Activated CD4-positive, CD25-positive, alpha-beta regulatory T cell treated with anti-CD3 and anti-CD28 coated beads, Interleukin-2, amount 50 U/mL, for 72 hours (primary cell): Measurements from ENCODE around the gene PLA2G4A.

Source experiments
- DNase-seq: peaks from one replicate; pipeline ENCODE4 v3.0.0; 2021

Gene PLA2G4A

DNA sequence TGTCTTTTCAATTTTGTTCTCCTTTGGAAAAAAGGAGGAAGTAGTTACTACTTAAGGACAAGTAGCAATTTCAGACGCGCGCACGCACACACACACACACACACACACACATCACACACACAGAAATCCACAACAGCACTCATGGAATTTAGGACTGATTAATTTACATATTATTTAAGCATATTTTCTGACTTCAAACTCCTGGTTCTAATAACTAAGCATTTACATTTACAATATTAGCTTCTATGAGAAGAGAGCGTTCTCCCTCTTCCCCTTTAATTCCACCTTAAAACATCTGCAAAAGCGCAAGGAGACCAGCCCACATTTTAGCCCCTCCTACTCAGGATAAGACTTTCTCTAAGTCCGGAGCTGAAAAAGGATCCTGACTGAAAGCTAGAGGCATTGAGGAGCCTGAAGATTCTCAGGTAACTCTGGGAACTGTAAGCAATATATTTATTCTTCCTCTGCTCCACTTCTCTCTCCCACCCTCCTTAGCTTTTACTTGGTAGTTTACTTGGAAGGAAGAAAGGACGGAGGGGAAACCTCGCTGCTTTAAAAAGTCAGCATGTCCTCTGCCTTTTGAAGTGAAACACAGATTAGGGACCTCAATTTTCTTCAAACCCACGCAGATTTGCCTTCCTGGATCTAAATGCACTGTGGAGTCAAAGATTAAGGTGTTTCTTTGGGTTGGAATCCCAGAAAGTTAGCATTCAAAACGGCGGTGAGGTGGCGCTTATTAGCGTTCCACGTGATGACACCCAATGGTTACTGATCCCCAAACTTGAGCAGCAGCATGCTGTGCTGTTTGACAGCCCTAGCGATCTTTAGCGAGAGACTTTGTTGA is at the start of gene PLA2G4A:
TSS of gene PLA2G4A (plus strand) at position 339 of the 844 bp plus-strand sequence. CDS start 25,406 bp downstream, outside the sequence.
- DNase-seq = no peak

DNA sequence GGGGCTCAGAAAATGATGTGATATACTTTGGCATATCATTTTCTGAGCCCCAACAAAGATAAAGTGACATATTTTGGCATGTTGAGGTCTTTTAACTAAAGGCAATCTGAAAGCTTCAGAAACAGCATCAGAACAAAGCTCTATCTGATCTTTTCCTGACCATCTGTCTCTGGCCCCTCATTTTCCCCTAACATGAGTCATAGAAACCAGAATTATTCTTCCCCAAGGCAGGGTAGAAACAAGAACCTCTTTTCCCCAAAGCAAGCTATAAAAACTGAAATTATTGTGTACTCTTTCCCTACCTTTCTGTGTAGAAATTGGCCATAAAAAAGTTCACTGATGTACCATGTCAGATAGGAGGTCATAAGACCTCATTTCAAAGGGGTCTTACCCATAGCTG is 48.7 kb upstream of the PLA2G4A start:
- no peak for DNase-seq

DNA sequence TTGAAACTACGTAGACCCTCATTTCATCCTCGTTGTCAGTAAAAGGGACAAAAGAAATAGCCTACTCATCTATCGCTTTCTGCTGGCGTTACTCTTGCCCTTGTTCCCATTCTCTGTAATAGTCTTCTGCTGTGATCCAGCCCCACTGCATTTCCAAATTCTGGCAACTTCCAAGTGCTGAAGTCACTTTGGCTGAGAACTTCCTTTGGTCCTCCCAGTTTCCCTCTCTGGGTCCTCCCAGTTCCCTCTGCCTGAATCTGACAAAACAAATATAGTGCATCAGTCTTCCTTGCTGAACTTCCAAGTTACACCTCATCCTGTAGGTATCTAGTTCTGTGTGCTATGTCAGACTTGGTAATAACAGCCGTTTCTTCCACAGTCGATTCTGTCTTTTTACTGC is 47.0 kb upstream of the PLA2G4A start:
- no peak for DNase-seq

DNA sequence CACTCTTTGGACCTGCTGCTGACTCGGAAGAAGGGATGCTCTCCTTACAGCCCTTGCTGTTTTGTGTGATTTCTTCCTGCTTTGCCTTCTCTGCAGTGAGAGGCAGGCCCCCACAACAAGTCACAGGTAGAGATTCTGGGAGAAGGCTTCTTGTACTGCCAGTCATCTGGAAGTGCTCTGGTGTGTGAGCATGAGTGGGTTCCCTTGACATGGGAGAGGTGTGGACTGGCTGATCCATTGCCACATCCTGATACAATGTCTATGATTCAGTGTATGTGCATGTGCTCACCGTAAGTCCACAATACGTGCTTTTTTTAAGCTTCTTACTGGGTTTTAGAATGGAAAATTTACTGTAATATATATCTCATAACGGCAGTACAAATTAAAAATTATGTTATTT is 46.0 kb upstream of the PLA2G4A start:
- no peak for DNase-seq

DNA sequence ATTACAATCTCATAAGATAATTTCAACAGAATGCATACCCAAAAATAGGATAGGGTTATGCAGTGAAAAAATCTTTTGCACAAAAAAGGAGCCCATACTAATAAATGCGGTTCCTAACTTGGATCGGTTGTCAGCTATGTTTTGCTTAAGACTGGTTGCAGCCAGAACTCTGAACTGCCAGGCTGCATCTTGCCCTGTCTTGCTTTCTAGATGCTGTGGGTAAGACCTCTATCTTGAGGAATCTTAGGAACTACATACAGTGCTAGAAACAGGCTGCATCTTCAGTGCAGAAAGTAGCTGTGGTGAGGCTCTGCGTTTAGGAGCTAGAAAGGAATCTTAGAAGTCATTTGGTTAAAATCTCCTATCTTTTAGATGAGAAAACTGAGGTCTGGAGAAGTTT is 45.6 kb upstream of the PLA2G4A start:
- DNase-seq = no peak

DNA sequence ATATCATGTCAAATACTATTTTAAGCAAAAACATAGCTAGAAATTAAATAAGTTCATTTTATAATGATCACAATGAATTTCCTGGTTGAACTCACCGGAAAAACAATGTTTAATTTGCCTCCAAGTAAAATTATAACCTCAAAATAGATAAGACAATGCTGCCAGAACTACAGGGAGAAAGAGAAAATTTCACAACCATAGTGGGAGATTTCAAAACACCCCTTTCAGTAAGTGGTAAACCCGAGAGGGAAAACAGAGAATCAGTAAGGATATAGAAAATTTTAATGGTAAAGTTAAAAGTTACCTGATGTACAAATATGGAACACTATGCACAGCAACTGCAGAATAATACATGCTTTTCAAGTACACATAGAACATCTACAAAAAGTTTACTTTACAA is 43.2 kb upstream of the PLA2G4A start:
- DNase-seq = no peak

DNA sequence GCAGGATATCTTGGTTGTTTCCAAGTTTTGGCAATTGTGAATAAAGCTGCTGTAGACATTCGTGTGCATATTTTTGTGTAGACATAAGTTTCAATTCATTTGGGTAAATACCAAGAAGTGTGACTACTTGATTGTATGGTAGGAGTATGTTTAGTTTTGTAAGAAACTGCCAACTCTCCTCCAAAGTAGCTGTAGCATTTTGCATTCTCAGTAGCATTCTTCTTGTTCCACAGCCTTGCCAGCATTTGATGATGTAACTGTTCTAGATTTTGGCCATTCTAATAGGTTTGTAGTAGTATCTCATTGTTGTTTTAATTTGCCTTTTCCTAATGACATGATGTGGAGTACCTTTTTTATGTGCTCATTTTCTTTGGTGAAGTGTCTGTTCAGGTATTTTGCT is 38.6 kb upstream of the PLA2G4A start:
- no peak for DNase-seq

DNA sequence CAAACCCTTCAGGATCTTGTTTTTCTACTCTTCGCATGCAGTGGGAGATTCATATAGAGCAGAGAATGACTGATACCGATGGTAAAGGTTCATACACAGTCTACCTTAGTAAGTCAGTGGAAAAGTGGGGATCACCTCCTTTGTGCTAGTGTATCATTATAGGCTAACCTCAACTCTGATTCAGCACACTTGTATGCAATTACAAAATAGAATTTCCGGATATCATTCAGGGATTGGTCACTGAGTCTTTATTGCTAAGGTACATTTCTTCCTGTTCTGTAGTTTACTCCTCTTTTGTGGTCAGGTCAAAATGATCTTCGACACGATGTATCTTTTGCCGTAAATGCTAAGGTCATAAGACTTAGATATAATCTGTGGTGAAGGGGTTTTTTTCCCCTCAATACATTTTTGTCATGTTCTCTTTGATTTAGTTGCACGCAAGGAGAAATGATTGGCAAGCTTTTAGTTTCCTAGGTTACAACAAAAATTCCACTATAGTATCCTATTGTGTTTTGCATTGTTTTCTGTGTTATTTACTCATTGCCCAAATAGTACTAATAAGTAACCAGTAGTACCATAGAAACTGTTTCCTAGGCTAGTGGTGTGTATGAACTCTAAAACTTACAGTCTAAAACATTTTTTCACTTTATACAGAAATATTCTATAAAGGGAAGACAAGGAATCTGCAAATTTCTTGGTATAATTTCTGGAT is 35.7 kb upstream of the PLA2G4A start:
- no peak for DNase-seq

DNA sequence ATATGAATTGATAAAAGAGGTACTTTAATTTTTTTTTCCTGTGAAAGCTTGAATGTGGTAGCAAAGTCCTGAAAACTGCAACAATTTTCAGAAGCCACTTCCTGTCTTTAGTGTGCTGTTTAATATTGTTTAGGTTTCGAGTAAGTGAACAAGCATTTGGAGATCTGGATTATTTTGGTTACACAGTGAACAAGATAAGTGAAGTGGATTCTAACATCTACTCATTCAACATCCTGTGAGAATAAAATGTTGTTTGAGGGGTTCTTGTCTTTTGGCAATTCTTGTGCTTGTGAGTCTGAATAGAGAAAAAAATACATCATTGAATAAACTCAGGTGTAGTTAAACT is 35.2 kb upstream of the PLA2G4A start:
- DNase-seq = no peak

DNA sequence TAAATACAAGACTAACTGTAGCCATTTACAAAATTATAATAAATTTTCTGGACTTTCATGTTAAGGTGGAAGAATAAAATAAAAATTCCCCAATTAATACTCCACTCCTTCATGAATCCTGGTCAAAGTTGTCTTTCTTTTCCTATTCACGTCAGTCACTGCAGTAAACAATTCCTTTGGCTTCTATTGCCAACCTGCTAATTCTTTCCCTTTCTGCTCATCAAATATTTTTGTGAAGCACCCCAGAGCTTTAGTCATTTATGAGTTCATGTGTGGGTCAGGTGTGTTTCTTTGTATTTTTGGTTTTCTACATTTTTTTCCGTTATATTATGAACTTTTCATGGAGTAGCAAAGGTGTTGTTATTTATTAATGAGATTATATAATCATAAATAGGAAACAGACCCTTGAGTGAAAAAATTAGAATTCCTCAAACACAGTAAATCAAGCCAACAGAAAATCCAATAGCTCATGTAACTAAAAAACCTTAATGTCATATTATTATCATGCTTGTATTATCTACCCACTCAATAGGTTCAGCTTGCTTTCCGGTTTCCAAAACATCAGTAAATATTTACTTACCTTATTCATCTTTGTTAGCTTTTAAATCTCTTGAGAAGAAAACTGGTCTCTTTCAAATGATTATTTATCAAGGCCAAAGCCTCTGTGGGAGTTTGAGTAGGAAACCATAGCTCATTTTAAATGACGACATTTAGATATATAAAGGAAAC is 29.6 kb upstream of the PLA2G4A start:
- DNase-seq = no peak

DNA sequence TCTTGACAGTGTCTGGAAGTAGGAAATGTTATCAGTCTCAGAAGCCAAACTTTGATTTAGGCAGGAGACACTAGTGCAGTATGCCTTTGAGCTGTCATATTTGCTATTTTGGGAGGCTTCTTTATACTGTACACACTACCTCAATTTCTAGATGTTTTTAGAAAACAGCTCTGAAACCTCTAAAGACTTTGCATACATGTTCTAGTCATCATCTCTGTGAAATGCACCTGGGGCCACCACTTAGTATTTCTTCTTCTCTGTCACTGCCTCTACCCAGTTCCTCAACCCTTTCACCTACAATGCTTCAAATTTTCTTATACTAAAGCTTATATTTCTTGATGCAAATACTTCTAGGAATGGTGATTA is 29.1 kb upstream of the PLA2G4A start:
- no peak for DNase-seq

DNA sequence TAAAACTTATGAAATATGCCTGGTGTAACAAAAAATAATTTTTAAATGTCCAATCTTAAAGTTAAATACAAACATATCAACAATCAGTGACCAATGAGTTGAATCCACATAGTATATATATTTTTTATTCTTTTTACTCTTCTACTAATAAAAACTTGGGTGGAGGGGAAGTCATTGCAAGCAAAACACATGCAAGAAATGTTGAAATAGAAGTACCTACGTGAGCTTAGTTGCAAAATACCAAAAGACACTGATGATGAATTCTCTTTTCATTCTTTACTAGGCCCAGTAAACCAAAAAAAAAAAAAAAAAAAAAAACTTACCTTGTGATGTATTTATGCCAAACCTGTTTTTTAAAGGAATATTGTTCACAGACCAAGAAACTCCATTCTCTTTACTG is 26.4 kb upstream of the PLA2G4A start:
- DNase-seq = no peak

DNA sequence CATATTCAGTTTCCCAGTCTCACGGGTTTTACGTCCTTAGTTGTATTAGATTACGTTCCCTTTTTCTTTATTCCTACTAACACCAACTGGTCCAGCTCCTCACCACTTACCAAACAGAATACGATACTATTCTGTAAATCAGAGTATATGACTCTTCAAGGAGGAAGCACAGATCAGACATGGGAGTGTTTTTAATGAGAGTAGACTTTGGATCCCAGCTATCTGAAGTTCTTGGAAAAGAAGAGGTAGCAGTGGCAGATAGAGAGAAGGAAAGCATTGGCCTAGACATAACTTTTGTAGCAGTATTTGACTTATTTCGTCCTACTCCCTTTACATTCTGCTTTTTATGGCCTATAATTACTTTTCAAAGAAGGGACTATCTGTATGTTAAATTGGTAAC is 24.1 kb upstream of the PLA2G4A start:
- no peak for DNase-seq

DNA sequence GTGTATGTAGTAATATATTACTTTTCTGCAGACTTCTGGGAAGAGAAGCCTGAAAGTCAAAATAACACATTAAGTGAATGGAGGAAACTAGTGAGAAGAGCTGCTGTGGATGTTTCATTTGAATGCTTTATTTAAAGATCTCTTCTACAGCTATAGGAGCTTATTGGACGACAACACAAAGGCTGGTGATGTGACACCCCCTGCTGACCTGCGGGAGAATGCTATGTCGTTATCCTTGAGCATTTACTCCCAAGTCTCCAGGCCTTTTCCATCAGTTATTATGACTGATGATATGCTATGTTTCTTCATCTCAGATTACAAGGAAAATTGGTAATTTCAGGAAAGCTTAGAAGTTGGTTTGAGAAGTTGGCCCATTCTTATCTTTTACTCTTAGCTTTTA is 22.3 kb upstream of the PLA2G4A start:
- DNase-seq = no peak

DNA sequence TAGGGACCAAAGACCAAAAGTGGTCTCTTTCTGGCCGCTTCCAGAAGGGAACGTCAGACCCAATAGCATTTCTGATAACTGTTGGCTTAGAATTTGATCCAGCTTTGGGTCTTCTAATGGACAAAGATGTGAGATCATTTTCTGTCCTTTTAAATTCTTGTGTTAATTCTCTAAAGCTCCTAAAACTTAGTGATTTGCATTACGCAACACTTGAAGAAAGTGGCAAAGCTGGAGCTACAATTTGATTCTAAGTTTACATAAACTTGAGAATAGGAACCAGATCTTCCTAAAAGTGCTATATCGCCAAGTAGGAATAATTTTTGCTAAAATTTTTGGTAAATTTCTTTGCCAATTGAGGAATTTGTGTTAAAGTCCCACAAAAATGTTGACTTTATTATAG is 21.6 kb upstream of the PLA2G4A start:
- DNase-seq = no peak

DNA sequence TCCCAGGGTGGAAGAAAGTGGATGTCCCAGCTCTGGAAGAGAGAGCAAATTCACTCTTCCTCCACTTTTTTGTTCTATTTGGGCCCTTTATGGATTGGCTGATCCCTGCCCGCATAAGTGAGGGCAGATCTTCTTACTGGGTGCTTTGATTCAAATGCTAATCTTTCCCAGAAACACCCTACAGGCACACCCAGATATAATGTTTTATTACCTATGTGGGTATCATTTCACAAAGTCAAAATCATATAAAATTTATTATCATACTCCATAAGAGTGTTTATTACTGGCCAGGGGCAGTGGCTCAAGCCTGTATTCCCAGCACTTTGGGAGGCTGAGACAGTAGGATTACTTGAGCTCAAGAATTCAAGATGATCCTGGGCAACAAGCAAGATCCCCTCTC is 16.9 kb upstream of the PLA2G4A start:
- no peak for DNase-seq

DNA sequence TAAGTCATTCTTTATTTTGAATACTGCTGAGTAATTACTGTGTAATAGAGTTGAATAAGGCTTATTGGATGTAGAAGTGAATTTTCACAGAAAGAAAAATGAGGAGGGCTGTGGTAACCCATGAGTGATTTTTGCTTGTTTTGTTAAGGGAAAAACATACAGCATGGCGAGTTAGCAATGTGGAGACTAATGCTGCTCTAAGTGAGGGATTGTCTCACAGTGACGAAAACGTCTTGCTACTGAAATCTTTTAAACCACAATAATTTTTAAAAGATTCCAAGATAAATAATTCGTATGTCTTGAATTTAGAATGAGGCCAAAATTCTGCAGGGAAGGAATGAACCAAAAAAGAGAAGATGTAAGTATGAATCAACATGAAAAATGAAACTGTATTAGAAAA is 16.2 kb upstream of the PLA2G4A start:
- DNase-seq = no peak

DNA sequence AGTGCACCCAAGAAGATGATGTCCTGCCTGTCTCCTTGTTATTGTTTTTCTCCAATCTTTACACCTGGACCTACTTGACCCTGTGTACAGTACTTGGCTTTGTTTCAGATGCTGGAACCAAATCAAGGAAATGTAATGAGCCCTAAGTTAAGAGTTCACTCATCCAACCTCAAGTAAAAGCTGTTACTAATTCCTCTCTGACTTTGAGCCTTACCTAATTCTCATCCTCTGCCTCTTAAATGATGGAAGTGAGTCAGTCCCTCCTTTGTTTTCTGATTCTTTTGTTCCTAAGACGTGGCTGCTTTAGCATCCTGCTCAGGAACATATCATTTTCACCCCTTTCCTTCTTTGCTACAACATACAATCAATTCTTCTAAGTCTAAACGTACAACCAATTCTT is 15.3 kb upstream of the PLA2G4A start:
- no peak for DNase-seq

DNA sequence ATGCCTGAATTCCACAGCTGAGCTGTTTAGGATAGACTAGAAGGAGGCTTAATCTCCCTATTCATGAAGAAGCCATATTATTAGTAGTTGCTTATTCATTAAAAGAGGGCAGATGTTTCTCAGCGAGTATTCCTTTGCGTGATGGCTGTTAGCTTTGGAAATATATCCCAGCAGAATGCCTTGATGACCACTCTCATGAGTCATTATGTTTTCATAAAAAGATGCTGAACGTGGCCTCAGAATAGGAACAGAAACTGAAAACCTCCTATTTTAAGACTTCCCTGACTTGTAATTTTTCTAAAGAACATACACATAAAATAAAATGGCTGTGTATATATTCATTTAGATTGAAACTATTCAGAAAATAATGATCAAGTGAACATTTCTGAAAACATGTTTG is 9.6 kb upstream of the PLA2G4A start:
- DNase-seq = no peak

DNA sequence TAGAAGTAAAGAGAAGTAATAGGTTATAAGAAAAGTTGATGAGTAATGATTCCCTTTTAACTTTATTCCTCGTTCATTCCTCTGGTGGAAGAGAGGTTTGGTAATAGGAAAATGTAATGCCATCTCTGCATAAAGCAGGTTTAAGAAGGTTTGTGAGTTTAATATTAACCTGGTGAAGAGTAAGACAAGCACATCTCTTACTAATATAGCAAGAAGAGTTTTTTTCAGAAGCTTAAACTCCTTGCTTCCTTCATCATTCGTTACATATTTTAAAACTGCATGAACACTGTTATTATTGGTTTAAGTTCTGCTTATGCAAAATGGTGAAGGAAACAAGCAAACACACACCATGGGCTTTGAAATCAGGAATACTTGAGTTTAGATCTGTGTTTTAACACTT is 9.2 kb upstream of the PLA2G4A start:
- no peak for DNase-seq

DNA sequence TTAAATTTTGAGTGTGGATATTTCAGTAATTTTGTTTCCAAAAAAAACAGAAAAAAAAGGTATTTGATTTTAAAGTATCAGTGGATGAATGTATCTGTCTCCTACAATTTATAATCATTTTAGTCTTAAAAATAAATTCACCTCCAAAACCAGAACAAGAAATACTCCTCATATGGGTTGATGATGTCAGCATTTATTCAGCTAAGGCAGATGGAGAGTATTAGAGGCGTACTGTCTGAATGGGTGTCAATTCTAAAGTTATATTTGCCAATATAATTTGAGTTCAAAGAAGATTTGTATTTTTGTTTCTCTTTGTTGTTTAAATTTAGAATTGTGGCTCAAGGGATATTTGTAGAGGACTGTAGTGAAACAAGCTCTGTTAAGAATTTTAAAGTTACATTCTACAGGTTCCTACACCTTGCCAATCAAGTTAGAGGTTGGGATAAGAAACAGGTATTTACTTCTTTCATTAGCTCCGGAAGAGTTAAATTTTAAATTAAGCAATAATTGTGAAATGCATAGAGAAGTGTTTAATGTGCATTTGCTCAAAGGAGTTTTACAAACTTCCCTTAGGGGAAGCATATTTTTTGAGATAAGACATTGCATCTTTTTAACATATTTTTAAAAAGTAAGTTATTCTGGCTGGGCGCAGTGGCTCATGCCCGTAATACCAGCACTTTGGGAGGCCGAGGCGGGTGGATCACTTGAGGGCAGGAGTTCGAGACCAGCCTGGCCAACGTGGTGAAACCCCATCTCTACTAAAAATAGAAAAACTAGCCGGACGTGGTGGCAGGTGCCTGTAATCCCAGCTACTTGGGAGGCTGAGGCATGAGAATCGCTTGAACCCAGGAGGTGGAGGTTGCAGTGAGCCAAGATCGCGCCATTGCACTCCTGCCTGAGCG is 1.2 kb downstream of the PLA2G4A start:
- DNase-seq = no peak

DNA sequence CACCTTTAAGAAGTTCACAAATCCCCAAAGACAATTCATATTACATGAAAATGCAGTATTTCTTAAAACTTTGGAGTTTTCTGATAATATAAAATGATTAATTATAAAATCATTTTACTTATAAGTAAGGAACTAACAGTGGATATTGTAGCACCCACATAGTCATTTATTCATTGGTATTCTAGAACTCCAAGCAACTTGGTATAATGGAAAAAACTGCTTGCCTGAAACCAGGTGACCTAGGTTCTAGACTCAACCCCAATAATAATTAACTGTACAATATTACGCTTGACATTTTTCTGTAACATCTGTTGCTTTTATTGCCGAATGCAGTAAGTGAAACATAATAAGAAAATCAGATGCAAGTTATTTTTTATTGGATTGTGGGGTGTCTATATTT is 2.4 kb downstream of the PLA2G4A start:
- no peak for DNase-seq

DNA sequence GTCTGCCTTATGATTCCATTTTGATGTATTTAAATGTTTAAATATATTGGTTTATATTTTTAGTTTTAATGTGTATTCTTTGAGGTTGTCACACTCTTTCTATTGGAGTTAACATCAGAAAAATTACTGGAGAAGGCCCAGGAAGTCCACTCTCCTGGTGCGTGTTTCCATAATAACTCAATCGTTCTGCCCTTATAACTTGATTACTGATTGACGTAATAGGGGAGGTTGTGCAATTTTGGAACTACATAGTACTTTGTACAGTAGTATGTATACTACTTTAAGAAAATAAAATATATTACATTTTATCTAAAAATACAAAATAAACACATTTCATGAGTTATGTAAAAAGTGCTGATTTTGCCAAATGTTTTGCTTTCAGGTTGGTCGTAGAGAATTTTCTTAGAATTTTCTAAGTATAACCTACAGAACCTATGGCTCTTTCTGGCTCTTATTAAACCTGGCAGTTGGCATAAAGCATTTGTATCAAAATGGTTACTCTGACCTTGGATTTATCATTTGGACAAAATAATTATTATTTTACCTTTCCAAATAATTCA is 5.7 kb downstream of the PLA2G4A start:
- no peak for DNase-seq
